HL-60/S4 (cell line): ENCODE measurements around the gene WDR27.
"Not testable (repeated sequence)": the region's sequence is repeated elsewhere in the genome, so short reads cannot be mapped to it uniquely, and the experiment has no call there.

Source experiments
- in situ Hi-C: fragments of 300-500 bp; cut with MboI; formaldehyde crosslinking; loops from 2 replicates; pipeline ENCODE4 v1.14.3; 2022; ENCODE audit warnings: low sequenced_read_pairs

The WDR27 gene

DNA sequence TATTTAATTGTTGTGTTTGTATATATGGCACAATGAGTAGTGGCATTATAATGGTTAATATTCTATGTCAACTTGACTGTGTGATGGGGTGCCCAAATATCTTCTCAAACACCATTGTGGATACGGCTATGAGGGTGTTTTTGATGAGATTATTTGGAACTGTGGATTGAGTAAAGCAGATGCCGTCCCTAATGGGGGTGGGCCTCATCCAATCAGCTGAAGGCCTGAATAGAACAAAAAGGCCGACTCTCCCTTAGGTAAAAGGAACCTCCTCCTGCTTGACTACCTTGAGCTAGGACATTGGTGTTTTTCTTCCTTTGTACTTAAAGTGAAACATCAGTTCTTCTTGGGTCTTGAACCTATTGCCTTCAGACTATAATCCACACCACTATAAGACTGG, 207.8 kb downstream of the WDR27 start:
- in situ Hi-C loops = no loop called here

DNA sequence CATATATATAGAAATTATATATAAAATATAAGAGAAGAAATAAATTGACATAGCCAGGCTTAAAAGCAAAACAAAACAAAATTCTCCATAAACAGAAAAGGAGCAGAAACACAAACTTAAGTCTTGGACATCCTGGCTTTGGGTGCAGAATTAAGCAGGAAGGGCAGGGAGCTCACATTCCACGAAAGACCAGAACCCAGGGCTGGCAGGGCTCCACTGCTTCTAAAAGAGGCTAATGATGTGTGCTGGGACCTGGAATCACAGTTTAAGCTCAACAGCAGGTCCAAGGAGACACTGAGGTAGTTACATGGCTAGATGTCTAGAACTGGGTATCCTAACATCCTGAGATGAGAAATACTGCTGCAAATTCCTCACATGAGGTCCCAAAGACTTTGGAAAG, 210.3 kb downstream of the WDR27 start:
- in situ Hi-C loops = no loop called here

DNA sequence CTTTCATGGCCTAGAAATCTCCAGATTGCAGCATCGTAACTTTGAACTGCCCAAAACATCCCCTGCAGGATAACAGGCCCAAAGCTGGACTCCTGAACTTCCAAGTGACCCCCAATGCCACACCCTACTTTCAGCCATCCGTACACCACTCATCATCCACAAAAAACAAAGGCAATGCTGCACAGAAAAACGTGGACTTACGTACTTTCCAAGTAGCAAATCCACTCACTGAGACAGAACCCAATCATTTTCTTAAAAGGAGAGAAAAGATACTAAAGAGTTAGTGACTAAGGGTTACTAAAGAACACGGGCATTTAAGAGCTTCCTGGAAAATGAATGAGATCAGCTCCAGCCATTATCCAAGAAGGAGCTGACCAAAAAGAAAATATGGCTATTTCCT, 211.0 kb downstream of the WDR27 start:
- in situ Hi-C loops = no loop called here

DNA sequence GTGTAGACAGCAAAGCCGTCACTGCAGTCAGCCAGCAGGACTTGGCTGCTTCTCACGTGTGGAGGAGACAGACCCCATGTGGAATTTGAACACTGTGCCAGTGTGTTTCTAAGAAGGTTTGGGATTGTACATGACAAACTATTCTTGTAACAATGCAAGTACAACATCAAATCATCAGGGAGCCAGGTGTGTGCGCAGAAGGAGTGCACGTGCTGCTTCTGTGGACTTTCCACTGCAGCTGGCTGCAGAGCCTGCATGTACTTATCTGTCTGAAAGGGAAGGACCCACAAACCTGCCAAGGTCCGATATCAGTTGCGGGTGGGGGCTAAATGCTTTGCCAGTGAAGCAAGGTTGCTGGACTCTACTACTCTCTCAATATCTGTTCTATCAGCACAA, 211.6 kb downstream of the WDR27 start:
- in situ Hi-C loops = no loop called here

DNA sequence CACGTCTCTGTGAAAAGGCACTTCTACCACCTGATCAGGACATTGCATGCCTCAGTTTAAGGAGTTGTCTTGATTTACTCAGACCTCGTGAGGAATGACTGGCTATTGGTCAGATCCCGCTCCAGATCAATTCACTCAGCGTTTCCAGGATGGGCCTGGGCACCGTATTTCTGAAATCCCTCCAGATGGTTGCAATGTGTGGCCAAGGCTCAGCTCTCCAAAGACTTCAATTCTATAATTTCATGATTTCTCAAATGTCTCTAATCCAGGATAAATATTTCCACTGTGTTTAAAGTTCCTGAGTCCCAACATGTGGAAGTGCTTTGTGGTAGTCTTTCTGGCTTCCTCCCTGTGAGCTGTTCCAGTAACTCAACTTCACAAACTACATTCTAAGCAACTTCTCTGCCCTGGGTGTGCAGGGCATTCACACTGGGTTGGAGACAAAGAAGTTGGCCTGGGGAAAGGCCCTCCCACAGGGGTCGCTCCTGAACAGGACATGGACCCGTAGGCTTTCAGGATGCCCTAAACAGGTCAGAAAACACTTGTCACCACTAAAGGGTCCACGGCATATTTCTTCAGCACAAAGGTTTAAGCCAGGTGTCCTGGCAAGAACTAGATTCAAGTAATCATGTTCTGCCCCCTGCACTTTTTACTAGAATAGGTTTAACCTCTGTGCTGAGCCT, 212.1 kb downstream of the WDR27 start:
- in situ Hi-C loops = no loop called here

DNA sequence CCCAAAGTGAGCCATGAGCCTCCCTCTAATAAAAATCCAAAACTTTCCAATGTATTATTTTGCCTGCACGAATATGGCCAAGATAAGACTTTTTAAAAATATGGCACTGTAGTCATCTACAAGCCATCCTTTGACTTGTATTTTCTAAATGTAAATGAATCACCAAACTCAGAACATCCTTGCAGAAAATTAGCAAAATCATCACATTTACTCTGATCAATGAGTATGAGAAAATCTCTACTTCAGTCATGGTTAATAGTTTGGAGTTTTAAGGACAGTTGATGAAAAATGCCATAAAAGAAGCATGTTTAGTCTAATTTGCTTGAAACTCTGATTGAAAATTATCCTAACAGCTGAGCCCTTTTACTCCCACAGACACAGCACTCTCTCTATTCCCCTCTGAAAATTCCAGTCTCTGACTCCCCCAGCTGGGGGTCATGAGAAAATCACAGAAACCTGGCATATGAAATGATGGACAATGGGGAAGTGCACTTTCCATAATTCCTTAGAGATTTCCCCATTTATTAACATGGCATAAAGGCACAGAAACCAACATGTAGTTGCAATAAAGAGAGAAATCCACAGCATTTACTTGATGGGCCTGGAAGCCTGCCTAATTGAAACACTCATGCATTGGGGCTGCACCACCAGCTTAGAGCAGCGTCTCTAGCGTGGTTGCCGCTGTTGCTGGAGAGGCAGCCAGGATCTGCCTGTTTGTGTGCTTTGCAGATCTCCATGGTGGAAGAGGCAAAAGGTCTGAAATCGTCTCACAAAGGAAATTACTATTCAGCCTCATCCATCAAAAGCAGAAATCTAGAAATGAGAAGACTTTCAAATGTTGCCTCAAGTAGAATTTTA, 214.0 kb downstream of the WDR27 start:
- in situ Hi-C loops = no loop called here

DNA sequence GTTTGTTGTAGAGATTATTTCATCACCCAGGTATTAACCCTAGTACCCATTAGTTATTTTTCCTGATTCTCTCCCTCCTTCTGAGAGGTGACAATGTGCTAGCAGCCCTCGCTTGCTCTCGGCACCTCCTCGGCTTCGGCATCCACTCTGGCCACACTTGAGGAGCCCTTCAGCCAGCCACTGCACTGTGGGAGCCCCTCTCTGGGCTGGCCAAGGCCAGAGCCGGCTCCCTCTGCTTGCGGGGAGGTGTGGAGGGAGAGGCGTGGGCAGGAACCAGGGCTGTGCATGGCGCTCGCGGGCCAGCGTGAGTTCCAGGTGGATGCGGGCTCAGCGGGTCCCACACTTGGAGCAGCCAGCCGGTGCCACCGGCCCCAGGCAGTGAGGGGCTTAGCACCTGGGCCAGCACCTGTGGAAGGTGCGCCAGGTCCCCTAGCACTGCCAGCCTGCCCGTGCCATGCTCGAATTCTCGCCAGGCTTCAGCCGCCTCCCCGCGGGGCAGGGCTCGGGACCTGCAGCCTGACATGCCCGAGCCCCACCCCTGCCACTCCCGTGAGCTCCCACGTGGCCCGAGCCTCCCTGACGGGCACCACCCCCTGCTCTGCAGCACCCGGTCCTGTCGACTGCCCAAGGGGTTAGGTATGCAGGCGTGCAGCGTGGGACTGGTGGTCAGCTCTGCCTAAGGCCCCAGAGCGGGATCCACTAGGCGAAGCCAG, 221.9 kb downstream of the WDR27 start:
- in situ Hi-C loops = no loop called here

DNA sequence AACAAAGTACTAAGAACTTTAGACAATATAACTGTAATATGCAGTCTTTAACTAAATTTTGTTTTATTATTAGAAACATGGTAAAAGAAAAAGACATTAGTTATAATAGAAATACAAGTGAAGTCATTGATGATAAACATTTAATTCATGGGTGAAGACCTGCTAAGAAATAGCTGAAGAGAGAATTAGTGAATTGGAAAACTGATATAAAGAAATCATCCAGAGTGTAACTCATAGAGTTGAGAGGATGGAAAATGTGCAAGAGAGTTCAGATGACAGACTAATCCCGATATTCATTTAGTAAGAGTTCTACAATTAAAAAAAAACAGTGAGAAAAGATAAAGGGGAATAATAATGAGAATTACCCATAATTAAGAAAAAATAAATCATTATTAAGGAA, 227.5 kb downstream of the WDR27 start:
- in situ Hi-C loops = no loop called here

DNA sequence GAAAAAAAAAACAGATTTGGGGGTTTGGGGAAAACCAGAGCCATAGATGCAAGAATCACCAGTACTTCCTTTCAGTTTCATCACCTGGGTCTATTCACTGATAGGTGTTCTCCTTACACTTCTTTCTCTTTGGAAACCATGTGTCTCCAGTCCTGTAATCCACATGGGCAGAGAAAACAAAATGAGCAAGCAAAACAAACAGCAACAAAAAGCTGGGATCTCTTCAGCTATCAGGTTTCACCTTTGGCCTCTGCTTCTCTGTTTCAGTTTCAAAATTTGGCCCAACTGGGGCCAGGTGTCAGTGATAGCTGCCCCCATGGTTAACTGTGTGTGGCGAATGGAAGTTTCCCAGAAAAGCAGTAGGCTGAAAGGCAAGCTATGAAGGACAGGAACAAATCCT, 228.2 kb downstream of the WDR27 start:
- in situ Hi-C loops = no loop called here

DNA sequence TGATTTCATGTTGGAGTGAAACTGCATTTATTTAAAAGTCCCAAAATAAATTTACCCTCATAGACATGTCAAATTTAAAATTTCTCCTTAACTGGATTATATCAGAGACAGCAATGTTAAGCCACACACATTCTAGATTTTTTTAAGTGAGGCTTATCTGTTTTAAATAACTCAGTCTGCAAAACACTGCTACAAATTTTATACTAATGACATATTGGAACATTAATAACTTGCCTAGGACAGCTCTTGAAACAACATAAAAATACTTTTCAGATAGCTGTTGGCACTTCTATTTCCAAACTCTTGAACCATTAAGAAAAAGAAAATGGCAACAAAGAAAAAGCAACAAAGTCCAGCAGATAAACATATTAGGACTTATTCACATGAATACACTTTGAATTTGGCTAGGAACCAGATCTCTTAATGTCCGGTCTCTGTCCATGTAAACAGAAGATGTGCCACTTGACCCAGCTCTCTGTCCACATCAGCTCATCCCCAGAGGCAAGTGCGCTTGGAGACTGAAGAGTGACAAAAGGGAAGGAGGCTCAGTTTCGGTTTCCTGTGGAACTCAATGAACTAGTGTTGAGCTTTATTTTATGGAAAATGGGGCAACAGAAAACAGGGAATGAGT, 228.9 kb downstream of the WDR27 start:
- in situ Hi-C loops = no loop called here

DNA sequence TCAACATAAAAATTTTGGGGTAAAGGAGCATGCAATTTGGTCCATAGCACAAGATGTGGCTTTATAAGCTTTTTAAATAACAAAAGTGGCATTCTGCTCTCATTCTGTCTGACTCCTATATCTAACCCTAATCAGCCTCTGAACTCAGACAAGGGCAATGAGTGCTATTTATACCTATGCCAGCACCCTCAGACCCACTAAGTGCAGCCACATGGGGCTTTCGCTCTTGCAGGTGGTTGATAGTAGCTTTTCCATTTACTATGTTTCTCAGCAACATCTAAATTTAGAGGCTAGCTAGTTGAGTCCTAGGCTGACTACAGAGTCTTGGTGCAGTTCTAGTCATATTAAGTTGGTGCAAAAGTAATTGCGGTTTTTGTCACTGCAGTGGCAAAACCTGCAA, 231.0 kb downstream of the WDR27 start:
- in situ Hi-C loops = no loop called here

DNA sequence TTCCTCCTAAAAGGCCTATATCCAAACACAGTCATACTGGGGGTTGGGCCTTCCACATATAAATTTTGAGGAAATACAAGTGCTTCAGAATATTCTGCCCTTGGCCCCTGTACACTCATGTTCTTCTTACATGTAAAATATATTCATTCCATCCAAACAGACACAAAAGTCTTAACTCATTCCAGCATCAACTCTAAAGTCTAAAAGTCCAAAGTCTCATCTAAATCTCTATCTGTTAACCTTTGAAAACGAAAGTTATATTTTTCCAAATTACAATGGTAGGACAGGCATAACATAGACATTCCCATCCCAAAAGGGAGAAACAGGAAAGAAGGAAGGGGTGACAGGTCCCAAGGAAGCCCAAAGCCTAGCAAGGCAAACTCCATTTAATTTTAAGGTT, 232.8 kb downstream of the WDR27 start:
- in situ Hi-C loops = no loop called here

DNA sequence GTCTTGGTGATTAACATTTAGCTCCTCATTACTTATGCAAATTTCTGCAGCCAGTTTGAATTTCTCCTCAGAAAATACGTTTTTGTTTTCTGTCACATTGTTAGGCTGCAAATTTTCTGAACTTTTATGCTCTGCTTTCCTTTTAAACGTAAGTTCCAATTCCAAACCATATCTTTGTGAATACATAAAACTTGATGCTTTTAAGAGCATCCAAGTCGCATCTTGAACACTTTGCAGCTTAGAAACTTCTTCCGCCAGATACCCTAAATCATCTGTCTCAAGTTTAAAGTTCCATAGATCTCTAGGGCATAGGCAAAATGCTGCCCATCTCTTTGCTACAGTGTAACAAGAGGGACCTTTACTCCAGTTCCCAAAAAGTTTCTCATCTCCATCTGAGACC, 234.1 kb downstream of the WDR27 start:
- in situ Hi-C loops = not testable (repeated sequence)

DNA sequence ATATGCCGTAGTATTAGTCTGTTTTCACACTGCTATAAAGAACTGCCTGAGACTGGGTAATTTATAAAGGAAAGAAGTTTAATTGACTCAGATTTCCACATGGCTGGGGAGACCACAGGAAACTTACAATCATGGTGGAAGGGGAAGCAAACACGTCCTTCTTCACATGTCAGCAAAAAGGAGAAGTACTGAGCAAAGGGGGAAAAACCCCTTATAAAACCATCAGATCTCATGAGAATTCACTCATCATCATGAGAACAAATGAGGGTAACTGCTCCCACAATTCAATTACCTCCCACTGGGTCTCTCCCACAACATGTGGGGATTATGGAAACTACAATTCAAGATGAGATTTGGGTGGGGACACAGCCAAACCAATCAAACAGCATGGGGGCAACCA, 235.6 kb downstream of the WDR27 start:
- in situ Hi-C loops = not testable (repeated sequence)

DNA sequence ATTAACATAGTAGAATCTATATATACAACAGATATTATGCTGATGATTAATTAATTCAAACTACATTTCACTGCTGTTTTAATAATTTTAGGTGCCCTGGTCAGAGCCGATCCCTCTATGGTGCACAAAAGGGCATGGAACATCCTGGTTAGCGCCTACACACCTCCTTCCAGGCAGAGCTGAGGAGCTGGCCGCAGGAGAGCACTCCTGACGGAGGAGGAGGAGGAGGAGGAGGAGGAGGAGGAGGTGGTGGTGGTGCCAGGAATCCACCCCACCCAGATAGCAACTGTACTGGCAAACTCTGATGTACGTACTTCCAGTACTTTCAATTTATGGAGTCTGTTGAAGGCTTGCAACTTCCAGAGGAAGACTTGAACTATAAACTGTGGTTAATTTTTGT, 244.1 kb downstream of the WDR27 start:
- in situ Hi-C loops = no loop called here

DNA sequence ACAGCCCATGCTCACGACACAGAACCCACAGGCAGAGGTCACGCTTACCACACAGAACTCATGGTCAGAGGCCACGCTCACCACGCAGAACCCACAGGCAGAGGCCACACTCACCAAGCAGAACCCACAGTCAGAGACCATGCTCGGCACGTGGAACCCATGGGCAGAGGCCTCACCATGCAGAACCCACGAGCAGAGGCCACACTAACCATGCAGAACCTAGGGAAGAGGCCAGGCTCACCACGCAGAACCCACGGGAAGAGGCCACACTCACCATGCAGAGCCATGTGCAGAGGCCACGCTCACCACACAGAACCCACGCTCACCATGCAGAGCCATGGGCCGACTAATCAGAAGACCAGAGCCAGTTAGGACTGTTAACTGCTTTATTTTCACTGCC, 245.0 kb downstream of the WDR27 start:
- in situ Hi-C loops = no loop called here

DNA sequence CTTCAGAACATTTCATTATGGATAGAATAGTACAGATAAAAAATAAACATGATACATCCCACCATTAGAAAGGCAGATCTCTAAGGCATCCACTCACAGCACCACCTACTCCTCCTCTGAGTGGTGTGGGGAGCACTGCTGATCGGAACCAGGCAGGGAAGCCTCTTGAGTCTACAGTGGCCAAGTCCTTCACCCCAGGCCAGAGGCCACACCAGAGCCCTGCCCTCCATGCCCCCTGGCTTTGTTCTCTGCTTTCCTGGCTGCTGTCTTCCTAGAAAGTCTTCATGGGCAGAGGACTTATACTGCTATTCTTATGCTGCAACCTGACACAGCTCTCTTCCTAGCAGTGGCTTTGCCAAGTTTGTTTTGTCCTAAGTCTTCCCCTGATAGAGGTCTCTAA, 246.4 kb downstream of the WDR27 start:
- in situ Hi-C loops = no loop called here

DNA sequence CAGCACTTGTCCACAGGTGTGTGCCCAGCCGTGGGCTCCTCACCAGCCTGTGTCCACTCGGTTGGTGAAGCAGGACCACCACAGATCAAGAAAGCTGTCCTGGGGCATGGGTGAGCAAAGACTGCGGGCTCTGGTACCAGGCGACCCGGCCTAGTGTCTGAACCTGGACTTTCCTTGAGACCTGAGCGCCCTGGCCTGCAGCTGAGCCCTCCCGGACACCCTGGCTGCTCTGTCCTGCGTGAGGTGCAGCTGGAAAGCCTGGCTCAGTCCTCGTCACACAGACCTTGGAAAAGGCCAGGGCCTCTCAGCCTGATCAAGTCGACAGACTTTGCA, 247.0 kb downstream of the WDR27 start:
- in situ Hi-C loops = no loop called here

DNA sequence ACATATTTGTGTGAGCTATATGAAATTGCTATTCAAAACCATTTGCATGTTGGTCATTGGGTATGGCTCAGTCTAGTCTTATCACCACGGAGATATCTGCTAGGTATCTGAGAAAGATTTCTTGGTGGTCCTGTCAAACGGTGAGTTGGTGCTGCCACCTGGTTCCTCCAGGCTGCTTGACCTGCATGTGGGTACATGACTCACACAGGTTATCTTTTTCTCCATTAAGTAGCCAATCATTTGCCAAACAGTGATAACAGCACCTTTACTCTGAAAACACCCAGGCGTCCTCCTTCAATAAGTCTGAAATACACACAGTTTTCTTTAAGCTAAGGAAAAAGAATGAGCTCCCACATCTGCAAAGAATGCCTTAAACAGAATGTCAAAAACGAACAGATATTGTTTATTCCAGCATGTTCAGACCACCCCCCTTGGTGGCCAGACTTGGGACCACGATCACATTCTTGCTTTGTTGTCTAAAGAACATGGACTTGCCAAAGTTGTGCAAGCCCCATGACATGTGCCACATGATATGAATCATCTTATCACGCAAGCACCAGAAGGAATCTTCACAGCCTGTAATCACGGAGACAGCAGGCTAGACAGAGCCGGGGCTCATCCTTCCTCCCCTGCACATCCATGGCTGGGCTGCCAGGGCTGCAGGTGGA, 247.5 kb downstream of the WDR27 start:
- in situ Hi-C loops = no loop called here

DNA sequence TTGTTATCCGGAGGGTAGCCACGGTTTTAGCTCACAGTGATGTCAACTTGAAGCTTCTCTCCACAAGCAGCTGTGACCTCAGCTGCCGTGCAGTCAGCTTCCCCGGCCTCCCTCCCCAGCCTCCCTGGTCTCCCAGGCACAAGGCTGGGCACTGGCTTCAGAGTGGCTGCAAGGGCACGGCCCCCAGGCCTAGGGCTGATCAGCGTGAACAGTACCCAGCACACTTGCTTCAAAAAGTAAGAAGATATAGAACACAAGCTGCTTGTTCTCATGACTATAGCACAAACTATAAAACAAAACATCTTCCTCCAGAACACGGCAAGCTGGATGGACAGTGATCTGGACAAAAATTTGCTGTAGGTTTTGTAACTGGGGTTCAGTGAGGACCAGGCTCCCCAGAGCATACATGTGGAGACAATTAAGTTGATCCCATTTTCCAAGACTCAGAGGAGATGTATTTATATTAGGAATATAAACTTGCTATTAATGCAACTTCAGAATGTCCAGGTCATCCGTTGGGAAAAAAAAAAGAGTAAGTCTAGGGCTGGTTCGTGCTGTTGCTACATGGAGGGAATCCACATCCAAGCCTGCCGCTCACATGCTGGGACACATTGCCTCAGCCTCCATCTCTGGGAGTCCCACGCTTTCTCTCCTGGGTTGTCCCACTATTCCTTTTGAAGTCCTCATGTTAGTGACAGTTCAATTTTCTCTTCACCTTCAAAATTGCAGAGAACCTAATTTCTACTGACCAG, 248.8 kb downstream of the WDR27 start:
- in situ Hi-C loops = no loop called here
